ENCODE data around the gene CLSTN1. TPM values are rescaled to one million over a fixed set of nuclear protein-coding genes. Genes with fewer than 3 reads are reported as not detected.

Gene CLSTN1
- total and polyA plus RNA-seq, 2 of the 13 experiments (the other 11 are each of a cell fraction or from before 2014, with no cell fraction given) = 19.7 to 29.8 TPM

DNA sequence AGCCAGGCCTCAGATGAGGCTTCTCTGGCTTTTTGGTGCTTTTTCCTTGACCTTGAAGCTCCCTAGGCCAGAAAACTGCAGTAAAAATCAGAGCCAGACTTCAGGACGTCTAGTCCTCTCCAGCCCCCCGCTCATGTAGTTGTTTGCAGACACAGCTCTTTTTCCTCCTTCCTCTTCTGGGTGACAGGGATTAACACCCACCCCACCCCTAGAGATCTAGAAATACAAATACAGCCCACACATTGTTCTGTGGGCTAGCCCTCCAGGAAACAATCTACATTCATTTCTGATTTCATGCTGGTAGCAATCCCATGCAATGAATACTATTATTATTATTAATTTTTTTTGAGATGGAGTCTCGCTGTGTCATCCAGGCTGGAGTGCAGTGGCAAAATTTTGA, 9.9 kb upstream of the CLSTN1 start (continued):
- TF ChIP-seq, protein P1, sequence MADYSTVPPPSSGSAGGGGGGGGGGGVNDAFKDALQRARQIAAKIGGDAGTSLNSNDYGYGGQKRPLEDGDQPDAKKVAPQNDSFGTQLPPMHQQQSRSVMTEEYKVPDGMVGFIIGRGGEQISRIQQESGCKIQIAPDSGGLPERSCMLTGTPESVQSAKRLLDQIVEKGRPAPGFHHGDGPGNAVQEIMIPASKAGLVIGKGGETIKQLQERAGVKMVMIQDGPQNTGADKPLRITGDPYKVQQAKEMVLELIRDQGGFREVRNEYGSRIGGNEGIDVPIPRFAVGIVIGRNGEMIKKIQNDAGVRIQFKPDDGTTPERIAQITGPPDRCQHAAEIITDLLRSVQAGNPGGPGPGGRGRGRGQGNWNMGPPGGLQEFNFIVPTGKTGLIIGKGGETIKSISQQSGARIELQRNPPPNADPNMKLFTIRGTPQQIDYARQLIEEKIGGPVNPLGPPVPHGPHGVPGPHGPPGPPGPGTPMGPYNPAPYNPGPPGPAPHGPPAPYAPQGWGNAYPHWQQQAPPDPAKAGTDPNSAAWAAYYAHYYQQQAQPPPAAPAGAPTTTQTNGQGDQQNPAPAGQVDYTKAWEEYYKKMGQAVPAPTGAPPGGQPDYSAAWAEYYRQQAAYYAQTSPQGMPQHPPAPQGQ (CRISPR knock-in tag; IDR thresholded peaks at IDR 0.05; ENCODE audit: borderline replicate concordance) = no peak
- TF ChIP-seq ZNF788 (CRISPR knock-in tag; IDR thresholded peaks at IDR 0.05; ENCODE audit: borderline replicate concordance) (no peak), MEIS2 (CRISPR knock-in tag; IDR thresholded peaks at IDR 0.05) (no peak), RAD51 (IDR thresholded peaks at IDR 0.05; ENCODE audit: borderline replicate concordance) (no peak), RARG (CRISPR knock-in tag; IDR thresholded peaks at IDR 0.05; ENCODE audit: low read depth) (no peak), ZNF644 (CRISPR knock-in tag; IDR thresholded peaks at IDR 0.05; ENCODE audit: low read depth) (no peak), ZNF367 (CRISPR knock-in tag; IDR thresholded peaks at IDR 0.05; ENCODE audit: borderline replicate concordance) (no peak)
- TF ChIP-seq, protein P2, sequence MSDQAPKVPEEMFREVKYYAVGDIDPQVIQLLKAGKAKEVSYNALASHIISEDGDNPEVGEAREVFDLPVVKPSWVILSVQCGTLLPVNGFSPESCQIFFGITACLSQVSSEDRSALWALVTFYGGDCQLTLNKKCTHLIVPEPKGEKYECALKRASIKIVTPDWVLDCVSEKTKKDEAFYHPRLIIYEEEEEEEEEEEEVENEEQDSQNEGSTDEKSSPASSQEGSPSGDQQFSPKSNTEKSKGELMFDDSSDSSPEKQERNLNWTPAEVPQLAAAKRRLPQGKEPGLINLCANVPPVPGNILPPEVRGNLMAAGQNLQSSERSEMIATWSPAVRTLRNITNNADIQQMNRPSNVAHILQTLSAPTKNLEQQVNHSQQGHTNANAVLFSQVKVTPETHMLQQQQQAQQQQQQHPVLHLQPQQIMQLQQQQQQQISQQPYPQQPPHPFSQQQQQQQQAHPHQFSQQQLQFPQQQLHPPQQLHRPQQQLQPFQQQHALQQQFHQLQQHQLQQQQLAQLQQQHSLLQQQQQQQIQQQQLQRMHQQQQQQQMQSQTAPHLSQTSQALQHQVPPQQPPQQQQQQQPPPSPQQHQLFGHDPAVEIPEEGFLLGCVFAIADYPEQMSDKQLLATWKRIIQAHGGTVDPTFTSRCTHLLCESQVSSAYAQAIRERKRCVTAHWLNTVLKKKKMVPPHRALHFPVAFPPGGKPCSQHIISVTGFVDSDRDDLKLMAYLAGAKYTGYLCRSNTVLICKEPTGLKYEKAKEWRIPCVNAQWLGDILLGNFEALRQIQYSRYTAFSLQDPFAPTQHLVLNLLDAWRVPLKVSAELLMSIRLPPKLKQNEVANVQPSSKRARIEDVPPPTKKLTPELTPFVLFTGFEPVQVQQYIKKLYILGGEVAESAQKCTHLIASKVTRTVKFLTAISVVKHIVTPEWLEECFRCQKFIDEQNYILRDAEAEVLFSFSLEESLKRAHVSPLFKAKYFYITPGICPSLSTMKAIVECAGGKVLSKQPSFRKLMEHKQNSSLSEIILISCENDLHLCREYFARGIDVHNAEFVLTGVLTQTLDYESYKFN (CRISPR knock-in tag; conservative IDR thresholded peaks at IDR 0.05) = no peak

Measured in HepG2 (cell line).